ENCODE results near the gene IDUA. TPM values are rescaled to one million over a fixed set of nuclear protein-coding genes. Genes with fewer than 3 reads are reported as not detected.

IDUA gene
- total and polyA plus RNA-seq, 10 of the 15 experiments (the other 5 are each of a cell fraction or from before 2014, with no cell fraction given) = 0.05 to 7.6 (median 1.4) TPM; not detected in 1

- no TSS peak for BruUV-seq (replicated peaks)
- ATAC-seq (no peak), FAIRE-seq (no peak), DNase-seq (ENCODE audit: low read depth, low spot score) (no peak)
- no peak overlapping the region for H3K4me3 ChIP-seq
- in situ Hi-C loops (cut with MboI) = no loop called here
- WGBS (ENCODE audit: insufficient coverage, insufficient replicate concordance, low lambda C conversion rate, missing lambda C conversion rate) = 41% methylated on average over 14 of the region's 15 CpGs
- H3K27ac ChIP-seq (ENCODE audit: control insufficient read depth, insufficient read depth) = no peak overlapping the region
- peaks cover 2 to 3% of the 10 kb centered on the region in 2 experiments for H3K27me3 ChIP-seq (replicated peaks in 1 of 2; ENCODE audit: control insufficient read depth in 2 of 2, insufficient read depth in 2 of 2, low read length in 1 of 2)
- H3K36me3 ChIP-seq (ENCODE audit: control insufficient read depth in 2 of 2, insufficient read depth in 2 of 2, low read length in 1 of 2) = no peaks in the 10 kb centered on the region
- H3K9ac ChIP-seq (ENCODE audit: control insufficient read depth, insufficient read depth, low read length) = no peak overlapping the region
- no peaks in the 10 kb centered on the region for H3K9me3 ChIP-seq (replicated peaks; ENCODE audit: control insufficient read depth, insufficient read depth, low read length)
- H3K4me2 ChIP-seq (ENCODE audit: control insufficient read depth, insufficient read depth) = no peak overlapping the region
- H3K4me1 ChIP-seq (ENCODE audit: control insufficient read depth, insufficient read depth, low read length) = no peaks in the 10 kb centered on the region
- POLR2A ChIA-PET = no interaction called here
- no peaks in the 10 kb centered on the region for H3K79me2 ChIP-seq (ENCODE audit: control insufficient read depth, insufficient read depth, low read length)
- SMC1A ChIA-PET (ENCODE audit: uncharacterized antibody, unreplicated experiment) = no interaction called here
- no peak overlapping the region for H2AFZ ChIP-seq (ENCODE audit: control insufficient read depth, low read depth, low read length)
- CTCF ChIA-PET = no interaction called here
- no peaks in the 10 kb centered on the region for H4K20me1 ChIP-seq (ENCODE audit: control insufficient read depth, insufficient read depth)
- intact Hi-C loops (cut with micrococcal nuclease; ENCODE audit: unreplicated experiment) = no loop called here
- RAD21 ChIA-PET (ENCODE audit: unreplicated experiment) = no interaction called here
- TF ChIP-seq IRF3 (IDR thresholded peaks at IDR 0.05) (no peak), RELA (IDR thresholded peaks at IDR 0.05; ENCODE audit: borderline replicate concordance, partially characterized antibody) (no peak), PBX3 (IDR thresholded peaks at IDR 0.05; ENCODE audit: insufficient replicate concordance, low read depth, low read length) (no peak), ZBTB4 (CRISPR knock-in tag; IDR thresholded peaks at IDR 0.05) (no peak), MYC (IDR thresholded peaks at IDR 0.05; ENCODE audit: insufficient read depth, insufficient read length, insufficient replicate concordance, low read length, severe bottlenecking) (no peak), HDAC2 (IDR thresholded peaks at IDR 0.05) (no peak), CBFB (IDR thresholded peaks at IDR 0.05; ENCODE audit: low read depth) (no peak), ZBTB40 (IDR thresholded peaks at IDR 0.05; ENCODE audit: borderline replicate concordance) (no peak), CHD4 (IDR thresholded peaks at IDR 0.05) (no peak)
These were observed 9.5 kb downstream of the IDUA start for GRCh38 chr4:996030-996996.

Data from GM12878 (cell line).